Chondrocyte (in vitro differentiated cells): ENCODE measurements around the gene ISY1. TPM values are rescaled to one million over a fixed set of nuclear protein-coding genes. Genes with fewer than 3 reads are reported as not detected.
A peak's percentile ranks its signal among the peaks of the same experiment; 100 is the strongest.

Experiments
- DNase-seq: peaks from one replicate; pipeline ENCODE4 v3.0.0; 2021; ENCODE audit warnings: mixed read lengths, low spot score
- H3K27ac Mint-ChIP-seq: one replicate; pipeline ENCODE4 v1.8.0; 2021; ENCODE audit warnings: mild to moderate bottlenecking, moderate library complexity, mixed read lengths; ENCODE audit not compliant: unreplicated experiment
- H3K27me3 Mint-ChIP-seq: 2 replicates; pipeline ENCODE4 v1.8.0; 2021; ENCODE audit warnings: low read depth, mixed read lengths
- H3K36me3 Mint-ChIP-seq: 2 replicates; pipeline ENCODE4 v1.8.0; 2021; ENCODE audit warnings: low read depth, mixed read lengths
- H3K4me1 Mint-ChIP-seq: 2 replicates; pipeline ENCODE4 v1.8.0; 2021; ENCODE audit warnings: low read depth, mild to moderate bottlenecking, mixed read lengths
- H3K4me3 Mint-ChIP-seq: one replicate; pipeline ENCODE4 v1.8.0; 2021; ENCODE audit warnings: mild to moderate bottlenecking, moderate library complexity, mixed read lengths; ENCODE audit not compliant: unreplicated experiment
- H3K9me3 Mint-ChIP-seq: 2 replicates; pipeline ENCODE4 v1.8.0; 2021; ENCODE audit warnings: low read depth, mixed read lengths
- CTCF ChIP-seq: fragments of 200-600 bp; sonication (generic); IDR thresholded peaks from 2 replicates; pipeline ENCODE4 v1.5.0; 2021; ENCODE audit warnings: antibody characterized with exemption, mild to moderate bottlenecking, moderate library complexity
- long read RNA-seq: library from polyadenylated mRNA; stranded (forward); transcript quantifications from one replicate; pipeline ENCODE4 v2.0.0, GENCODE V29; 2021
- total RNA-seq: library from RNA; stranded (reverse); gene quantifications from 3 replicates; pipeline ENCODE4 v1.2.1, GENCODE V29; 2021

The ISY1 gene
- 31.3 to 44.7 TPM (median 31.9 TPM) in 3 replicates for total RNA-seq
- long read RNA-seq, transcript ISY1-203 (11 exons, 3,842 nt): major isoform, 48 of 51 reads
- long read RNA-seq, partial matches to known transcripts: 0 of 51 reads
- long read RNA-seq, other reads (novel, unspliced or antisense): 0 of 51 reads

- Mint-ChIP-seq H3K36me3 (peaks cover 7% of the 10 kb centered on the region), H3K4me1 (peaks cover 31% of the 10 kb centered on the region), H3K27me3 (no peaks in the 10 kb centered on the region), H3K9me3 (no peaks in the 10 kb centered on the region), H3K27ac (peak within 1 kb of the TSS; percentile 98), H3K4me3 (peak within 1 kb of the TSS; percentile 89)
- TF ChIP-seq CTCF: peak; percentile 91
- DNase-seq: peak; percentile 96
Measured at GRCh38 chr3:129160891-129161859, at the start of gene ISY1. TSS of gene ISY1 (minus strand) at chr3:129161063. CDS start at chr3:129160975, 88 bp downstream.

DNA sequence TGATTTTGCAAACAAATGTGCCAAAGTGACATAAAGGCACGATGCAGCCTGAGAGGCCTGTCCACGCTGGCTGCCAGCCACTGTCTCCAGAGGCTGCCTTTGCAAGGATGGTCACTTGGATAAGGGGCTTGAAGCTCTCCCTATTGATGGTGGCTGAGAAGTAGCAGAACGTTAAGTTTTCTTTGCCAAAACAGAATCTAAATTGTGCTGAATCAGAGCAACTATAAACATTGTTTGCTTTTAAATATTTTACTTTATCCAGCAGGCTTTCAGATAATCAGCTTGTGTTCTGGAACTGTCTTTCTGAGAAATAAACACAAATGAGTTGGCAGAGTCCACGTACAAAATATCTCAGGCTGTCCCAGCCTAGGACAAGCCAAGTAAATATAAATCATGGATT is 46.6 kb upstream of the ISY1 start:
- Mint-ChIP-seq H3K27ac (no peak overlapping the region), H3K9me3 (no peaks in the 10 kb centered on the region), H3K4me3 (no peak overlapping the region), H3K36me3 (no peaks in the 10 kb centered on the region), H3K4me1 (peaks cover 17% of the 10 kb centered on the region), H3K27me3 (no peaks in the 10 kb centered on the region)
- TF ChIP-seq CTCF: no peak
- DNase-seq: no peak

DNA sequence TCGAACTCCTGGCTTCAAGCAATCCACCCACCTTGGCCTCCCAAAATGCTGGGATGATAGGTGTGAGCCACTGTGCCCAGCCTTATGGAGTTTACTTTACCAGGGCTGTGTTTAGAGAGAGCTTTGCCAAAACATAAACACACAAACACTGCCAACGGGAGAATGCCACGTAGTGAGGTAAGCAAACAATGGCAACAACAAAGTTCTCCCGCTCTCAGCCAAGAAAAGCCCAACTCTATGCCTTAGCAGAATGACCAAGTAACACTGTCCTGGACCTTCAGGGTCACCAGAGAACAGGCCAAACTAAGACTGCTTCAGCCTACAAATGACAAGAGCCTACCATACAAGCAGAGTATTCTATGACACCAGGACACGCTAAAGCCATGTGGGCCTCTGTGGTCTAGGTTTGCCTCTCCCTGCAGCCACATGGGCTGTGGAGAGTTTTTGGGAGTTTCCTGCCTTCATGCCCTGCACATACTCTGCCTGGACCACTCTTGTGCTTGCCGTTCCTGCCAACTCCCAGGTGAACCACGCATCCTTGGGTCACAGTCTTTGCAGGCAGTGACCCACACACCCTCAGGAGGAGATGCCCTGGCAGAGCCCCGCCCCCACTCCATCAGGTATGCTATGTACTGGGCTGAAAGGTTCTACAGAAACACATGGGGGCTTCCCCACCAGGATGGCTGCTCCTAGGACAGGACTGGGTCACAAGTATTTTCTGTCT is 44.4 kb upstream of the ISY1 start:
- TF ChIP-seq CTCF: no peak
- Mint-ChIP-seq H3K4me3 (no peak overlapping the region), H3K27me3 (no peaks in the 10 kb centered on the region), H3K27ac (no peak overlapping the region), H3K4me1 (peaks cover 2% of the 10 kb centered on the region), H3K9me3 (no peaks in the 10 kb centered on the region), H3K36me3 (no peaks in the 10 kb centered on the region)
- DNase-seq: no peak

DNA sequence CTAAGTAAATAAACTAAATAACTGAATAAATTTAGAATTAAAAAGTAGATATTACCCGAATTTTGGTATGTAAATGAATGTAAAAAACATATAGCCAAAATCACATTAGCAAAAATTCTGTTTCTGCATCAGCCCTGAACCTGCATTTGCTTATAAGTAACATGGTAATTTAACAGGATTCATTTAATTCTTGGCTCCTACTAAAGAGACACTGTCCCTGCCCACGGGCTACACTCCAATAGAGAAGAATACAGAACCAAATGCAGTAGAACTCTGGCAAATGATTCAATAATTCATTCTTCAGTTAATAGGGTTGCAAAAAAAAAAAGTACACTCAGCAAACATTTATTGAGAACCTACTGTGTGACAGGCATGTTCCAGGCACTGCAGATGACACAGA is 43.6 kb upstream of the ISY1 start:
- no peaks in the 10 kb centered on the region for H3K36me3 Mint-ChIP-seq
- no peaks in the 10 kb centered on the region for H3K4me1 Mint-ChIP-seq
- DNase-seq: no peak
- no peak overlapping the region for H3K27ac Mint-ChIP-seq
- no peaks in the 10 kb centered on the region for H3K27me3 Mint-ChIP-seq
- no peaks in the 10 kb centered on the region for H3K9me3 Mint-ChIP-seq
- no peak overlapping the region for H3K4me3 Mint-ChIP-seq
- TF ChIP-seq CTCF: no peak

- Mint-ChIP-seq H3K4me1 (peaks cover 26% of the 10 kb centered on the region), H3K27me3 (no peaks in the 10 kb centered on the region), H3K9me3 (no peaks in the 10 kb centered on the region), H3K36me3 (no peaks in the 10 kb centered on the region), H3K4me3 (no peak overlapping the region), H3K27ac (no peak overlapping the region)
- no peak for DNase-seq
- no peak for TF ChIP-seq CTCF
Measured at GRCh38 chr3:129199366-129199765, 38.5 kb upstream of the ISY1 start.
